ENCODE data around the gene TNFSF13. TPM values are rescaled to one million over a fixed set of nuclear protein-coding genes. Genes with fewer than 3 reads are reported as not detected.
"Not testable (repeated sequence)": the region's sequence is repeated elsewhere in the genome, so short reads cannot be mapped to it uniquely, and the experiment has no call there.

TNFSF13 gene
- polyA plus RNA-seq, 2 of the 4 experiments (the other 2 are of a cell fraction) = 0.61 to 1.0 TPM

GRCh38 chr17:7592422-7593021, 34.0 kb downstream of the TNFSF13 start:
- ChIA-PET POLR2A (interaction anchor here (0.7 to 0.8 kb wide), 3 partner anchors 9 to 95 kb away, joined by 3 to 5 read pairs (median 3); partner anchors contain the start of genes MPDU1 and TP53), CTCF (interaction anchor here (1.0 to 6.8 kb wide), 6 partner anchors 7 to 95 kb away, joined by 3 to 49 read pairs (median 13); partner anchors contain the start of genes MPDU1, TP53 and WRAP53)
- Histone ChIP-seq H3K4me1 (peaks cover 26% of the 10 kb centered on the region), H3K9me3 (no peaks in the 10 kb centered on the region), H3K4me3 (no peak overlapping the region), H3K27ac (no peak overlapping the region), H3K4me2 (no peak overlapping the region)
- WGBS (ENCODE audit: missing lambda C conversion rate) = 92% methylated on average over 23 of the region's 23 CpGs
- ATAC-seq (no peak), DNase-seq (ENCODE audit: low read depth in 1 of 2, low spot score in 1 of 2) (no peak), FAIRE-seq (no peak)
- TF ChIP-seq HOXA7 (CRISPR knock-in tag; IDR thresholded peaks at IDR 0.05) = no peak
- no peak for TF ChIP-seq EP300 (IDR thresholded peaks at IDR 0.05)
- no peak for TF ChIP-seq CHD2 (IDR thresholded peaks at IDR 0.05; ENCODE audit: low read length, partially characterized antibody)
- TF ChIP-seq RARB (CRISPR knock-in tag; IDR thresholded peaks at IDR 0.05) = no peak

GRCh38 chr17:7593296-7593695, 34.7 kb downstream of the TNFSF13 start:
- H3K4me2 ChIP-seq = no peak overlapping the region
- H3K4me1 ChIP-seq = peaks cover 24% of the 10 kb centered on the region
- POLR2A ChIA-PET = interaction anchor here (0.7 to 0.8 kb wide), 3 partner anchors 10 to 94 kb away, joined by 3 to 5 read pairs (median 3); partner anchors contain the start of genes MPDU1 and TP53
- DNase-seq (ENCODE audit: low read depth in 1 of 2, low spot score in 1 of 2) (no peak), FAIRE-seq (no peak), ATAC-seq (no peak)
- H3K9me3 ChIP-seq = no peaks in the 10 kb centered on the region
- 93% methylated on average over 12 of the region's 12 CpGs for WGBS (ENCODE audit: missing lambda C conversion rate)
- CTCF ChIA-PET = interaction anchor here (0.6 to 6.8 kb wide), 9 partner anchors 7 to 205 kb away, joined by 3 to 49 read pairs (median 7); partner anchors contain the start of genes FXR2, MPDU1, SENP3 and TP53
- no peak overlapping the region for H3K4me3 ChIP-seq
- no peak overlapping the region for H3K27ac ChIP-seq
- TF ChIP-seq ELK1 (IDR thresholded peaks at IDR 0.05; ENCODE audit: low read depth, low read length) (no peak), NPAS2 (CRISPR knock-in tag; IDR thresholded peaks at IDR 0.05; ENCODE audit: borderline replicate concordance) (no peak), HEYL (CRISPR knock-in tag; IDR thresholded peaks at IDR 0.05) (no peak), RNF2 (IDR thresholded peaks at IDR 0.05; ENCODE audit: borderline replicate concordance, low read depth) (no peak)

GRCh38 chr17:7597561-7597960, 39.0 kb downstream of the TNFSF13 start:
- 98% methylated on average over 5 of the region's 5 CpGs for WGBS (ENCODE audit: missing lambda C conversion rate)
- DNase-seq (ENCODE audit: low read depth in 1 of 2, low spot score in 1 of 2); H3K4me2 ChIP-seq; POLR2A ChIA-PET; H3K27ac ChIP-seq; H3K9me3 ChIP-seq; H3K4me3 ChIP-seq; ATAC-seq; H3K4me1 ChIP-seq: not testable (repeated sequence)
- FAIRE-seq = peak; percentile 96
- CTCF ChIA-PET = interaction anchor here (0.6 to 6.8 kb wide), 3 partner anchors 12 to 507 kb away, joined by 3 to 49 read pairs (median 4); partner anchors contain the start of genes FXR2 and MPDU1

- H3K4me3 ChIP-seq = no peak overlapping the region
- no peaks in the 10 kb centered on the region for H3K9me3 ChIP-seq
- POLR2A ChIA-PET = interaction anchor here (0.6 kb wide), 1 partner anchor 63 kb away, joined by 3 read pairs; no protein-coding TSS in a partner anchor
- CTCF ChIA-PET = interaction anchor here (0.8 to 4.7 kb wide), 2 partner anchors 18 to 251 kb away, joined by 5 to 40 read pairs; partner anchors contain the start of gene SOX15
- DNase-seq (ENCODE audit: low read depth in 1 of 2, low spot score in 1 of 2) = no peak
- H3K4me1 ChIP-seq = peaks cover 6% of the 10 kb centered on the region; the same call in 2 of the 3 replicates
- ATAC-seq = no peak
- WGBS (ENCODE audit: missing lambda C conversion rate) = 93% methylated on average over 4 of the region's 4 CpGs
- FAIRE-seq = peak; percentile 72
- H3K27ac ChIP-seq = no peak overlapping the region
- TF ChIP-seq FOSB (CRISPR knock-in tag; IDR thresholded peaks at IDR 0.05) (no peak), RCOR1 (IDR thresholded peaks at IDR 0.05; ENCODE audit: low read depth, low read length) (no peak), EP300 (IDR thresholded peaks at IDR 0.05) (no peak), REST (IDR thresholded peaks at IDR 0.05) (no peak), FOXS1 (CRISPR knock-in tag; IDR thresholded peaks at IDR 0.05) (no peak), HEYL (CRISPR knock-in tag; IDR thresholded peaks at IDR 0.05) (no peak), MAZ (IDR thresholded peaks at IDR 0.05; ENCODE audit: borderline replicate concordance, low read depth, low read length) (no peak), CBX8 (IDR thresholded peaks at IDR 0.05) (no peak), ZFP36 (IDR thresholded peaks at IDR 0.05; ENCODE audit: borderline replicate concordance, partially characterized antibody) (no peak), ATOH8 (CRISPR knock-in tag; IDR thresholded peaks at IDR 0.05; ENCODE audit: low read depth) (no peak), JUN (IDR thresholded peaks at IDR 0.05) (no peak), ZNF302 (CRISPR knock-in tag; IDR thresholded peaks at IDR 0.05) (no peak)
- H3K4me2 ChIP-seq = no peak overlapping the region
Measured at GRCh38 chr17:7606280-7606679, 47.7 kb downstream of the TNFSF13 start.
